Measurements from ENCODE around the gene COPRS. TPM values are rescaled to one million over a fixed set of nuclear protein-coding genes. Genes with fewer than 3 reads are reported as not detected.

COPRS gene
- total and polyA plus RNA-seq, 2 of the 8 experiments (the other 6 are each of a cell fraction or from before 2014, with no cell fraction given) = 40.9 to 49.3 TPM

- Histone ChIP-seq H2BK20ac (ENCODE audit: low read length) (no peak overlapping the region), H4K8ac (ENCODE audit: extremely low read depth, insufficient read depth, low read length) (peak overlapping the region; percentile 39; the same call in 1 of the 2 replicates), H3K4ac (replicated peaks; ENCODE audit: insufficient read length, low read depth, low read length) (no peak overlapping the region), H3K23ac (ENCODE audit: insufficient read length) (no peak overlapping the region), H3K23me2 (ENCODE audit: low read depth, low read length) (no peaks in the 10 kb centered on the region), H3K27me3 (replicated peaks in 1 of 4; ENCODE audit: control insufficient read depth in 3 of 4, extremely low read depth in 1 of 4, insufficient read depth in 3 of 4, low read length in 3 of 4) (no peaks in the 10 kb centered on the region), H2AFZ (ENCODE audit: low read length) (peak overlapping the region; percentile 95), H2BK120ac (replicated peaks; ENCODE audit: low read depth, low read length) (no peak overlapping the region), H4K91ac (replicated peaks; ENCODE audit: insufficient read length, low read length) (no peak overlapping the region), H3K4me3 (ENCODE audit: extremely low read depth in 1 of 4, insufficient read depth in 2 of 4, low read depth in 3 of 4, low read length in 4 of 4) (no peak overlapping the region), H2BK12ac (ENCODE audit: low read depth, low read length) (no peak overlapping the region), H3K9me3 (ENCODE audit: insufficient read depth in 2 of 2, low read depth in 1 of 2, low read length in 1 of 2) (no peaks in the 10 kb centered on the region), H4K20me1 (replicated peaks in 1 of 2; ENCODE audit: control insufficient read depth in 1 of 2, insufficient read depth in 2 of 2, low read length in 2 of 2) (no peaks in the 10 kb centered on the region), H3K4me2 (ENCODE audit: insufficient read depth in 1 of 2, low read depth in 2 of 2, low read length in 2 of 2) (no peak overlapping the region), H3K18ac (ENCODE audit: extremely low read depth, low read length) (no peak overlapping the region), H4K5ac (ENCODE audit: insufficient read length, low read depth, low read length) (no peak overlapping the region), H3K56ac (replicated peaks; ENCODE audit: insufficient read length, low read depth, low read length) (no peak overlapping the region), H2AK5ac (ENCODE audit: low read depth, low read length) (no peak overlapping the region), H3K4me1 (replicated peaks in 1 of 4; ENCODE audit: control insufficient read depth in 3 of 4, insufficient read depth in 4 of 4, low read length in 3 of 4) (no peaks in the 10 kb centered on the region), H3K79me2 (ENCODE audit: control insufficient read depth in 1 of 2, insufficient read depth in 2 of 2, low read length in 2 of 2) (no peaks in the 10 kb centered on the region), H3K27ac (ENCODE audit: low read depth, low read length) (no peak overlapping the region), H2BK5ac (ENCODE audit: low read depth, low read length) (no peak overlapping the region), H3K9ac (replicated peaks in 1 of 4; ENCODE audit: extremely low read depth in 1 of 4, low read depth in 3 of 4, low read length in 3 of 4) (no peak overlapping the region), H3K36me3 (ENCODE audit: control insufficient read depth in 2 of 4, insufficient read depth in 4 of 4, low read length in 3 of 4) (no peaks in the 10 kb centered on the region), H3K79me1 (ENCODE audit: low read depth, low read length) (no peaks in the 10 kb centered on the region), H3K14ac (ENCODE audit: insufficient read length) (no peak overlapping the region), H2BK15ac (ENCODE audit: low read length) (no peak overlapping the region)
- 86% methylated on average over 2 of the region's 2 CpGs; no CpG with 5 or more reads in 1 of the 2 experiments for WGBS, 2 experiments (ENCODE audit: extremely low coverage in 1 of 2, insufficient coverage in 1 of 2, insufficient read length in 1 of 2, insufficient replicate concordance in 2 of 2, low coverage in 1 of 2, low lambda C conversion rate in 2 of 2, missing lambda C conversion rate in 1 of 2)
- ChIA-PET CTCF (ENCODE audit: partially characterized antibody) (interaction anchor here (0.8 to 1.0 kb wide), 2 partner anchors 10 to 248 kb away, joined by 3 read pairs; no protein-coding TSS in a partner anchor), POLR2A (ENCODE audit: partially characterized antibody) (no interaction called here)
- FAIRE-seq (no peak), DNase-seq (ENCODE audit: low read depth in 1 of 2, low spot score in 2 of 2) (no peak)
- TF ChIP-seq SAP30 (IDR thresholded peaks at IDR 0.05; ENCODE audit: insufficient read depth, insufficient replicate concordance, low read length) = no peak
- TF ChIP-seq POLR2A (IDR thresholded peaks at IDR 0.05; ENCODE audit: control extremely low read depth in 1 of 2, low read depth in 2 of 2, low read length in 2 of 2) = no peak
- no peak for TF ChIP-seq HDAC2 (IDR thresholded peaks at IDR 0.05; ENCODE audit: borderline replicate concordance in 1 of 2, low read depth in 2 of 2, low read length in 2 of 2)
- no peak for TF ChIP-seq SP4 (IDR thresholded peaks at IDR 0.05; ENCODE audit: low read length)
- no peak for TF ChIP-seq TCF12 (IDR thresholded peaks at IDR 0.05; ENCODE audit: low read depth, low read length)
- TF ChIP-seq JUN (IDR thresholded peaks at IDR 0.05; ENCODE audit: low read depth, low read length) = no peak
- no peak for TF ChIP-seq SIN3A (conservative IDR thresholded peaks at IDR 0.05 in 1 of 2, IDR thresholded peaks at IDR 0.05 in 1 of 2; ENCODE audit: low read depth in 1 of 2, low read length in 2 of 2)
- TF ChIP-seq TEAD4 (IDR thresholded peaks at IDR 0.05; ENCODE audit: low read depth, low read length) = no peak
- no peak for TF ChIP-seq ATF3 (IDR thresholded peaks at IDR 0.05; ENCODE audit: insufficient read depth, low read depth, low read length)
These were observed 56.5 kb downstream of the COPRS start for GRCh38 chr17:31802502-31802901.
